NT2/D1 (cell line): Measurements from ENCODE around the gene ZFYVE9.

Experiments used
- SUZ12 ChIP-seq: IDR thresholded peaks from 2 replicates; pipeline ENCODE4 v1.6.1; 2011; ENCODE audit not compliant: insufficient read length, insufficient read depth; ENCODE audit errors: extremely low read depth
- YY1 ChIP-seq: IDR thresholded peaks from 2 replicates; pipeline ENCODE4 v1.6.1; 2011; ENCODE audit not compliant: insufficient read length, insufficient read depth
- ZNF274 ChIP-seq: IDR thresholded peaks from 2 replicates; pipeline ENCODE4 v1.6.1; 2011; ENCODE audit warnings: mild to moderate bottlenecking, low read depth, low read length

DNA sequence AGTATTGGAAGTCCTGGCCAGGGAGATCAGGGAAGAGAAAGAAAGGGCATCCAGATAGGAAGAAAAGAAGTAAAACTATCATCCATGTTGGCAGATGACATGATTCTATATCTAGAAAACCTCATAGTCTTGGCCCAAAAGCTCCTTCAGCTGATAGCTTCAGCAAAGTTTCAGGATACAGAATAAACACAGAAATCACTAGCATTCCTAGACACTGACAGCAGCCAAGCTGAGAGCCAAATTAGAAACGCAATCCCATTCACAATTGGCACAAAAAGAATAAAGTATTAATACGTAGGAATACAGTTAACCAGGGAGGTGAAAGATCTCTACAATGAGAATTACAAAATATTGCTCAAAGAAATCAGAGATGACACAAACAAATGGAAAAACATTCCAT is 44.6 kb downstream of the ZFYVE9 start:
- TF ChIP-seq YY1: no peak
- TF ChIP-seq ZNF274: no peak
- TF ChIP-seq SUZ12: no peak
